Esophagus muscularis mucosa (tissue), 4 donors: Measurements from ENCODE around the gene SAE1. TPM values are rescaled to one million over a fixed set of nuclear protein-coding genes. Genes with fewer than 3 reads are reported as not detected.

Experiments used
- DNase-seq: peaks from one replicate; pipeline ENCODE4 v3.0.0-alpha.2; 2017; ENCODE audit errors: extremely low spot score
- H3K27ac ChIP-seq, 4 donors: fragments of 200-600 bp; sonication (generic); replicated peaks in 1 of 4; 1 replicate in 3 of 4; 2 replicates in 1 of 4; pipeline ENCODE4 v1.5.1; 2016 to 2019; ENCODE audit warnings: mild to moderate bottlenecking in 1 of 4
- H3K27me3 ChIP-seq, 4 donors: fragments of 200-600 bp; sonication (generic); one replicate each; pipeline versions ENCODE4 v1.5.1 to v1.6.0; 2016 to 2019
- H3K36me3 ChIP-seq, 4 donors: fragments of 200-600 bp; sonication (generic); one replicate each; pipeline ENCODE4 v1.5.1; 2016 to 2019
- H3K4me1 ChIP-seq, 4 donors: fragments of 200-600 bp; sonication (generic); one replicate each; pipeline ENCODE4 v1.5.1; 2016 to 2019
- H3K4me3 ChIP-seq, 4 donors: fragments of 200-600 bp; sonication (generic); 1 replicate in 2 of 4; 2 replicates in 2 of 4; pipeline ENCODE4 v1.5.1; 2016 to 2019; ENCODE audit warnings: mild to moderate bottlenecking in 4 of 4, moderate library complexity in 1 of 4
- H3K9me3 ChIP-seq, 4 donors: fragments of 200-600 bp; sonication (generic); 1 replicate in 3 of 4; 2 replicates in 1 of 4; pipeline ENCODE4 v1.5.1; 2016 to 2019
- CTCF ChIP-seq, 3 experiments: fragments of 200-600 bp in 2 of 3; fragments of 450-650 bp in 1 of 3; sonication (generic) in 2 of 3; IDR thresholded peaks; one replicate each; pipeline ENCODE4 v1.5.1; 2017 to 2019; ENCODE audit warnings: antibody characterized with exemption in 3 of 3, mild to moderate bottlenecking in 2 of 3, moderate library complexity in 1 of 3
- EP300 ChIP-seq: sonication (generic); formaldehyde crosslinking; IDR thresholded peaks from one replicate; pipeline ENCODE4 v1.6.1; 2017; ENCODE audit warnings: antibody characterized with exemption
- POLR2A ChIP-seq: fragments of 450-650 bp; IDR thresholded peaks from one replicate; pipeline ENCODE4 v1.6.1; 2017; ENCODE audit warnings: antibody characterized with exemption, moderate library complexity, mild to moderate bottlenecking, low read depth
- POLR2AphosphoS5 ChIP-seq, 2 donors: sonication (generic); formaldehyde crosslinking; IDR thresholded peaks; one replicate each; pipeline ENCODE4 v1.6.1; 2017; ENCODE audit warnings: antibody characterized with exemption in 2 of 2
- WGBS: methylation state at CpG from one replicate; pipeline ENCODE4 v1.1.5; 2018; 5-methylcytosine and 5-hydroxymethylcytosine counted together
- intact Hi-C: fragments of 100-400 bp; cut with DNase I; formaldehyde crosslinking; loops from one replicate; pipeline ENCODE4 v1.15.1; 2023
- total RNA-seq, 4 donors: library from RNA; depleted of rRNA; stranded (reverse); fragments of >200 nt; gene quantifications; one replicate each; pipeline versions ENCODE4 v1.1.0 to v1.2.1, GENCODE V29; 2016

SAE1 gene
- total RNA-seq, 4 donors from 2014 or later: 130 to 143 (median 136) TPM

DNA sequence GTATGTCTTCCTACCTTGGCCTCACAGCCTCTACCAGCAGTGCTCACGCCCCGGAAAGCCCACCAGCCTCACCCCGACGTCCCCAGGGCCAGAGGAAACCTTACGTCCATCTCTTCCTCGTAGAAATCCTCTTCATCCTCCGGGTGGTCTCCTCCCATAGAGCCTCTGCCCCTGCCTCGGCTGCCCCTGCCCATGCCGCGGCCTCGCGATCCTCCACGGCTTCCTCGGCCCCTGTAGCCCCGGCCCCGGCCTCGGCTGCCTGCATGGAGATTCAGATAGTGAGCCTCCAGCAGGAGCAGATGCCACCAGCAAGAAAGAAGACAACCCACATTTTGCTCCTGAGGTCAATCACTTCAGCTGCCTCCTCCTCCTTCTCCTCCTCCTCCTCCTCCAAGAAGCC lies 44.4 kb upstream of the SAE1 start:
- Histone ChIP-seq H3K9me3 (no peaks in the 10 kb centered on the region), H3K36me3 (peaks cover 65 to 100% (median 99%) of the 10 kb centered on the region in 4 donors), H3K27ac (no peak overlapping the region), H3K4me1 (no peaks in the 10 kb centered on the region), H3K27me3 (no peaks in the 10 kb centered on the region), H3K4me3 (no peak overlapping the region)
- intact Hi-C loops: no loop called here
- TF ChIP-seq CTCF (IDR thresholded peaks at IDR 0.05) (no peak), POLR2A (no peak)
- no peak for DNase-seq
- 95% methylated on average over 17 of the region's 17 CpGs for WGBS

GRCh38 chr19:47089767-47090350 lies 40.8 kb upstream of the SAE1 start:
- Histone ChIP-seq H3K27me3 (no peaks in the 10 kb centered on the region), H3K4me1 (peaks cover 5 to 24% (median 18%) of the 10 kb centered on the region in 4 donors), H3K27ac (no peak overlapping the region), H3K9me3 (no peaks in the 10 kb centered on the region), H3K4me3 (no peak overlapping the region), H3K36me3 (peaks cover 53 to 90% (median 84%) of the 10 kb centered on the region in 4 donors)
- 91% methylated on average over 21 of the region's 21 CpGs for WGBS
- intact Hi-C loops: no loop called here
- TF ChIP-seq POLR2AphosphoS5 (IDR thresholded peaks at IDR 0.05) (no peak), EP300 (no peak), POLR2A (no peak), CTCF (IDR thresholded peaks at IDR 0.05) (no peak)
- DNase-seq: no peak

- intact Hi-C loops: no loop called here
- Histone ChIP-seq H3K4me3 (no peak overlapping the region), H3K27me3 (no peaks in the 10 kb centered on the region), H3K36me3 (peaks cover 31 to 56% (median 50%) of the 10 kb centered on the region in 4 donors), H3K27ac (peak overlapping the region; percentile 32 to 64 (median 50)), H3K4me1 (peaks cover 37 to 58% (median 52%) of the 10 kb centered on the region in 4 donors), H3K9me3 (no peaks in the 10 kb centered on the region)
- TF ChIP-seq POLR2AphosphoS5 (IDR thresholded peaks at IDR 0.05) (peak in 1 of 2 donors; percentile 43), EP300 (no peak)
- DNase-seq: no peak
- WGBS: 62% methylated on average over 5 of the region's 5 CpGs
These were observed 37.4 kb upstream of the SAE1 start for GRCh38 chr19:47093254-47093653.

GRCh38 chr19:47093841-47094240 lies 36.8 kb upstream of the SAE1 start:
- peaks cover 30 to 50% (median 44%) of the 10 kb centered on the region in 4 donors for H3K36me3 ChIP-seq
- peak overlapping the region; percentile 32 to 64 (median 50) for H3K27ac ChIP-seq
- intact Hi-C loops: no loop called here
- TF ChIP-seq CTCF (IDR thresholded peaks at IDR 0.05) (no peak), POLR2A (no peak), POLR2AphosphoS5 (IDR thresholded peaks at IDR 0.05) (no peak), EP300 (no peak)
- H3K27me3 ChIP-seq: no peaks in the 10 kb centered on the region
- no peak overlapping the region for H3K4me3 ChIP-seq
- 90% methylated on average over 10 of the region's 10 CpGs for WGBS
- no peaks in the 10 kb centered on the region for H3K9me3 ChIP-seq
- peaks cover 41 to 64% (median 58%) of the 10 kb centered on the region in 4 donors for H3K4me1 ChIP-seq
- DNase-seq: no peak

- Histone ChIP-seq H3K36me3 (peaks cover 21 to 41% (median 35%) of the 10 kb centered on the region in 4 donors), H3K27me3 (no peaks in the 10 kb centered on the region), H3K9me3 (no peaks in the 10 kb centered on the region), H3K27ac (peak overlapping the region in 3 of 4 donors; percentile 1 to 48 (median 23)), H3K4me1 (peaks cover 41 to 73% (median 61%) of the 10 kb centered on the region in 4 donors), H3K4me3 (no peak overlapping the region)
- no peak for DNase-seq
- 82% methylated on average over 9 of the region's 15 CpGs for WGBS
- TF ChIP-seq POLR2AphosphoS5 (IDR thresholded peaks at IDR 0.05) (no peak), CTCF (IDR thresholded peaks at IDR 0.05) (no peak), EP300 (no peak), POLR2A (no peak)
- intact Hi-C loops: no loop called here
These were observed 35.8 kb upstream of the SAE1 start for GRCh38 chr19:47094557-47095475.
